ENCODE data around the gene GPR142.
"Not testable (repeated sequence)": the region's sequence is repeated elsewhere in the genome, so short reads cannot be mapped to it uniquely, and the experiment has no call there.

Gene GPR142

DNA sequence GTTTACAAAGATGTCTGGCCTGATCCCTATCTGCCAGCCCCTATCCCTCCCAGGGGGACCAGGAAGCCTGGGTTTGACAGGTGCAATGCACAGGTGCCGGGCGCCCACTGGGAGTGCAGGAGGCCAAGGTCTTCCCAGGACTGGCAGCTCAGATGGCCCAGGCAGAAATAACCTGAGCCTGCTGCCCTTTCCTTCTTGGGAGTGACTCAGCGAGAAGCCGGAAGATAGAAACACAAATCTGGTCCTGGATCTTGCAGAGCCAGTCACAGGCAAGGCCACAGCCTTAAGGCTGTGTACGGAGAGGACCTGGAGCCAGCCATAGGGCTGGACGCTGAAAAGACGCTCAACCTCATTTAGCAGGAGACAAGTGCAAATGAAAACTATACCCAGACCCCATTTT is 27.7 kb downstream of the GPR142 start:
- ATAC-seq = no peak

DNA sequence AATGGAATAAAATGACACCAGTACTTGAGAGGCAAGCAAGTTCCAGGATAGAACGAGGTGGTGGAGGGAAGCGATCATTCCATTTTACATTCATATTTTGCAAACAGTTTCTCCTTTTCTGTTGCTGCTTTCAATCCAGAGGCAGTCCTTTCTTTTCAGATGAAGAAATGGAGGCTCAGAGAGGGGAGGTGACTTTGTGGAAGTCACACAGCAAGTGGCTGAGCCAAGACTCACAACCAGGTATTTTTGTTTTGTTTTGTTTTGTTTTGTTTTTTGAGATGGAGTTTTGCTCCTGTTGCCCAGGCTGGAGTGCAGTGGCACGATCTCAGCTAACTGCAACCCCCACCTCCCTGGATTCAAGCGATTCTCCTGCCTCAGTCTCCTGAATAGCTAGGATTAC is 29.3 kb downstream of the GPR142 start:
- ATAC-seq = no peak

DNA sequence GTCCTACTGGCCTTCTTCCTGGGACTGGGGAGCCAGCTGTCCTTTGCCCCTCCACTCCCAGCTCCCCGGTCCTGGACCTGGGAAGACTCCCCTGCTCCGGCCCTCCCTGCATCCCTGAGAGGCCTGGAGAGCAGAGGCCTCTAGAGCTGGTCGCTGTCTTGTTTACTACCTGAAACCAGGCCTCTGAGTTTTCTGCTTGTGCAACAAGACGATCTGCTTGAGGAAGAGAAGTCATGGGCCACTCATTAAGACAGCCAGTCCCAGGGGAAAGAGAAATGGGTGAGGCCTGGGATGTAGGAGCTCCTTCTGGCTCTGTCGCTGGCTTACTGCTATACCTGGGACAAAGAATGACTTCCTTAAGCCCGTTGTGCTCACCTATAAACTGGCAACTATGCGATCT is 34.7 kb downstream of the GPR142 start:
- ATAC-seq = no peak

DNA sequence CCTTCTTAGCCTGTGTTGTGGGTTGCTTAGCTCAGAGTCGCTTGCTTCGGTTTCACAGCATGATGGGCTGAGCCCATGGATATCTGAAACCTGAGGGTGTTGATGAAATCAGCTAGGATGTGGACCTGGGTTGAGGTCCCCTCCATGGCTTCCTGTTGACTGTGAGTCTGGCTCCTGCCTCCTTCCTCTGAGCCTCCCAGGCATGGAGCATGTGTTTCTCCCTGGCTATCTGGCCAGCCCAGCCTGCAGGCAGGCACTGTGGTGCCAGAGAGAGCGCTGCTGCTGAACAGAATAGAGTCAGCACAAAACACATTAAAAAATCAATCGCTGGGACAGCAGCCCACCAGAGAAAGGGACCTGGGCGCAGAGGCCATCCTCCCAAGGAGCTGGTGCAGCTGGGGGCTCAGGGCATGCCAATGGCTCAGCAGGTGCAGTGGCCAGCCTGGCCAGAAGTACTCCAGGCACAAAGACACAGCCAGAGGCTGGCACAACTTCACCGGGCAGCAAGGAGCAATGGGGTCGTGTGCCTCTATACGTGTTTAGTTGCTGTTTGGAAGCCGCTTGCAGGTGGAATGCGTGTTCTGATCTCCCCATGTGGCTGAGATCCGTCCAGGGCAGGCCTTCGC is 36.3 kb downstream of the GPR142 start:
- ATAC-seq = no peak

DNA sequence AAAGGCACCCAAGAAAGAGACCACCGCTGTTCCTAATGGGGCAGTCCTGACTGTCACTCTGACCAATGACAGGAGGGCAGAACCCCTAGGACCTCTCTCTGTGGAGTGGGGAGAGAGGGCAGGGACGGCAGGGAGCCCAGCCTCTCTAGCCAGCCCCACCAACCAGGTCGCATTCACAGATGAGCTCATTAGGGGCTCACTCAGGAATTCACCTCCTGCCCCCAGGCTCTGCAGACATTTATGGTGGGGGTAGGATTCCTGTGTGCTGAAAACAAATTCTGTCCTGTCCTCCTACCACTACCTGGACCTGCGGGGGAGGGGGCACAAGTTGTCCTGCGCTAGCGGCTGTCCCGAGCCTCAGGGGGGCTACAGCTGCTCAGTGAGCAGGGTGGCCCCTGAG is 36.9 kb downstream of the GPR142 start:
- no peak for ATAC-seq

DNA sequence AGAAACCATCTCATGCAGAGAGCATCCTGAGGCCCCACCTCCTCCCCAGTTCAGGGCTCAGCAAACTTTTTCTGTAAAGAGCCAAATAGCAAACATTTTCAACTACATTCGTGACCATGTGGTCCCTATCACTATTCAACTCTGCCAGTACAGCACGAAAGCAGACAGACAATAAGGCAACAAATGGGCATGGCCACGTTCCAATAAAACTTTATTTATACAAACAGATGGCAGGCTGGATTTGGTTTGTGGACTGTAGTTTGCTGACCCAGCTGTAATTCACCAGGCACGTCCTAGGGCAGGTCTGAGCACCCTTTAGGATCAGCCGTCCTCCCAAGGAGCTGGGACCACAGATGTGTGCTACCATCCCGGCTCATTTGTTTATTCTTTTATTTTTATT is 37.5 kb downstream of the GPR142 start:
- no peak for ATAC-seq

DNA sequence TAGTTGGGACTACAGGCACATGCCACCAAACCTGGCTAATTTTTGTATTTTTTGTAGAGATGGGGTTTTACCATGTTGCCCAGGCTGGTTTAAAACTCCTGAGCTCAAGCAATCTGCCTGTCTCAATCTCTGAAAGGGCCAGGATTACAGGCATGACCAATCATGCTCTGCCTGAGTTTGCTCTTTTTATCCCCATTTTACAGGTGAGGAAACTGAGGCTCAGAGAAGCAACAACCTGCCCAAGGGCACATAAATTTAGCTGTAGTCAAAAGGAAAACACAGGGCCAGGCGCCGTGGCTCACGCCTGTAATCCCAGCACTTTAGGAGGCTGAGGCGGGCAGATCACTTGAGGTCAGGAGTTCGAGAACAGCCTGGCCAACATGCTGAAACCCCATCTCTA is 38.0 kb downstream of the GPR142 start:
- not testable (repeated sequence) for ATAC-seq

DNA sequence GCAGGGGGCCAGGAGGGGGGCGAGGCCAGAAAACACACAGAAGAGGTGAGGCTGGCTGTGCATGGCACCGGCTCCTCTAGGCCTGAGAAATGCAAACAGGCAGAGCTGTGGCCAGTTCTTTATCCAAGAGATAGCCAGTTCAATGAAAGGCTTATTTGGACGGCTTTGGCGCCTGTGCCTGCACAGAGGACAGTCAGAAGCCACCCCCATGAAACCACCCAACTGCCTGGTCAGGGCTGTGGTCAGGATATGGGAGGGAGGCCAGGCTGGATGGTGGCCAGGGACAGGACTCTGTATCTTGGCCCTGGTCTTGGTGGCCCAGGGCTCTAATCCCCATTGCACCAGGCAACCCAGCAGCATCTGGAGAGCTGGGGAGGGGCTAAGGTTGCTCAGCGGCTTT is 40.1 kb downstream of the GPR142 start:
- ATAC-seq = no peak

DNA sequence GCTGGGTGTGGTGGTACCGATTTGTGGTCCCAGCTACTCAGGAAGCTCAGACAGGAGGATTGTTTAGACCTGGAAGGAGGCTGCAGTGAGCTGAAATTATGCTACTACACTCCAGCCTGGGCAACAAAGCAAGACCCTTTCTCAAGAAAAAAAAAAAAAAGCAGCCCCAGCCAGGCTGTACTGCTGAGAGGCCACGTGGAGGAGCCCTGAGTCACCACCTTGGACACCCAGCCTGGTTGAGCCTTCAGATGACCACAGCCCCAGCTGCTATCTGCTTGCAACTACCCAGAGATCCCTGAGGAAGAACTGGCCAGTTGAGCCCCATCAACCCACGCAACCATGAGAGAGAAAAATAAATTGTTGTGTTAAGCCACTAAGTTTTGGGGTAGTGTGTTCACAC is 41.0 kb downstream of the GPR142 start:
- ATAC-seq = no peak

DNA sequence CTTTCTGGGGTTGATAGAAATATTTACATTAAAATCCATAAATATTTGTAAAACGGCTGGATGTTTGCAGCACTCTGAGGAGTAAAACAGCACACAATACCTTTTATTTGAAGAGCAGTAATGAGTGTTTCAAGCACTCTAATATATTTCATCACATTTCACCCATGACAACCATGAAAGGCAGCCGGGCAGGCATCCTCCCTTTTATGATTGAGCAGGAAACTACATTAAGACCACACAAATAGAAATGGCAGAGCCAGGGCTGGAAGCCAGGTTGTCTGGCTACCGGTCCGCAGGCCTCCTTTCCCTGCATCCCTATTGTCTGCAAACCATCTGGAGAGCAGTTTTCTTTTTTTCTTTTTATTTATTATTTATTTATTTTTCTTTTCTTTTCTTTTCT is 41.5 kb downstream of the GPR142 start:
- ATAC-seq = no peak

DNA sequence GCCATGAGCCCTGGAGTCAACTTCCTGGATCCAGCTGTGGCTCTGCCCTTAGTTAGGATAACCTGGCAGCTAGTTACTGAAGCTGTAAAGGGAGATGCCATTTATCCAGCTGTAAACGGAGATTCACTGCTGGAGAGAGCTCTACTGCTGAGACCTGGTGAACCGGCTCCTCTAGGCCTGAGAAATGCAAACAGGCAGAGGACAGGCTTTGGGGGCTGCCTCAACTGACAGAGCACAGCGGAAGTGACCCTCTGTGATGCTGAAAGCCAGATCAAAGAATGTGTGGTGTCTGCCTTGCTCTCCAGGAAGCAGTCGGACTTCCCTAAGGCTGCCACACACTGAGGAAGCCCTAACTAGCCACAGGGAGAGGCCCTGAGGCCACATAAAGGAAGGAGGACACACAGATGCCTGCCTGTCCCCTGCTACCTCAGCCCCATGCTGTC is 42.7 kb downstream of the GPR142 start:
- ATAC-seq = no peak

DNA sequence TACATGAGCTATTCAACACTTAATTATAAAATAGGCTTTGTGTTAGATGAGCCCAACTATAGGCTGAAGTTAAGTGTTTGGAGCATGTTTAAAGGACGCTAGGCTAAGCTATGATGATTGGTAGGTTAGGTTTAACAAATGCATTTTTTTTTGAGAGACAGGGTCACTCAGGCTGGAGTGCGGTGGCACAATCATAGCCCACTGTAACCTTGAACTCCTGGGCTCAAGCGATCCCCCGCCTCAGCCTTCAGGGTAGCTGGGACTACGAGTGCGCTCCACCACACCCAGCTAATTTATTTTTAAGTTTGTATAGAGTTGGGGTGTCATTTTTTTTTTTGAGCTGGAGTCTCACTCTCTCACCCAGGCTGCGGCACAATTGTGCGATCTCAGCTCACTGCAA is 45.3 kb downstream of the GPR142 start:
- ATAC-seq = no peak

DNA sequence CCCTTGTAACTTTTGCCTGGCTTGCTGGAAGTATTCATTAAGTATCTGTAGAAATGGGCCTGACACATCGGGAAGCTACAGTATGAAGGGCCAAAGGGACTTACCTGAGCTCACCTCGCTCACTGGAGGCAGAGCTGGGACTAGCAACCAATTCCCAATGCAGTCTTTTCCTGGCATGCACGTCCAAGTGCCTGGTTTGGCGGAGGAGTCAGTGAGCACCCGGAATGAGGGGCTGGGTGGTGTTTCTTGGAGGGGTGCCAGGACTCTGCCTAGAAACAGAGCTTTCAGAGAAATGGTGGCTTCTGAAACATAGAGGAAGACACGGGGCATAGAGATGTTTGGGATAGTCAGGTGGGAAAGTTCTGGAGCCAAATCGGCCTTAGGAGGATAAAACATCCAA is 46.2 kb downstream of the GPR142 start:
- ATAC-seq = no peak

DNA sequence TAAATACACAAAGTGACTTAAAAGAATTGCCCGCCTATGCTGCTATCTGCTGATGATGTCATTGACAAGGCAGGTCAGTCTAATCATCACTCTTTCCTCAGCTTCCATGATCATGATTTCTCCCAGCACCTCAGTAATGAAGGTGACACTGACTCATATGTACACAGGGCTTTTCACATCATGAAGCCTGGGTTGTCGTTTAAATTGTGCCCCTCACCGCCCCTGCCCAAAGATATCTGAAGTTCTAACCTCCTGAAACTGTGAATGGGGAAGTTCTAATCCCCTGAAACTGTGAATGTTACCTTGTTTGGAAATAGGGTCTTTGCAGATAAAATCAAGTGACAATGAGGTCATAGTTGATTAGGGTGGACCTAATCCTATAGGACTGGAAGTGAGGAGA is 47.2 kb downstream of the GPR142 start:
- ATAC-seq = no peak

DNA sequence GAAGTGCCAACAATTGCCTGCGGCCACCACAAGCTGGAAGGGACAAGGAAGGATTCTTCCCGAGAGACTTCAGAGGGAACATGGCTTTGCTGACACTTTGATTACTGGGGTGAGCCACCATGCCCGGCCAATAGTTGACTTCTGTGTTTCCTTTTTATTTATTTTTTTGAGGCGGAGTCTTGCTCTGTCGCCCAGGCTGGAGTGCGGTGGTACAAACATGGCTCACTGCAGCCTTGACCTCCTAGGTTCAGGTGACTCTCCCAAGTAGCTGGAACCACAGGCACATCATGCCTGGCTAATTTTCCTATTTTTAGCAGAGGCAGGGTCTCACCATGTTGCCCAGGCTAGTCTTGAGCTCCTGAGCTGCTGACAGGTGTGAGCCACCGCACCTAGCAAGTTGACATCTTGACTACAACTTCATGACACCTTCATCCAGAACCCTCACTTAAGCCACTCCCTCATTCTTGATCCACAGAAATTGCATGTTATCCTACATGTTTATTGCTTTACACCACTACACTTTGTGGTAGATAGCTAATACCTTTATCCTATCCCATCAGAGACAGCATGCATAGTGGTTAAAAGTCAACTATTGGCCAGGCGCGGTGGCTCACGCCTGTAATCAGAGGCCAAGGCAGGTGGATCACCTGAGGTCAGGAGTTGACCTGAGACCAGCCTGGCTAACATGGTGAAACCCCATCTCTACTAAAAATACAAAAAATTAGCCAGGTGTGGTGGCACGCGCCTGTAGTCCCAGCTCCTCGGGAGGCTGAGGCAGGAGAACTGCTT is 48.5 kb downstream of the GPR142 start:
- ATAC-seq = no peak

DNA sequence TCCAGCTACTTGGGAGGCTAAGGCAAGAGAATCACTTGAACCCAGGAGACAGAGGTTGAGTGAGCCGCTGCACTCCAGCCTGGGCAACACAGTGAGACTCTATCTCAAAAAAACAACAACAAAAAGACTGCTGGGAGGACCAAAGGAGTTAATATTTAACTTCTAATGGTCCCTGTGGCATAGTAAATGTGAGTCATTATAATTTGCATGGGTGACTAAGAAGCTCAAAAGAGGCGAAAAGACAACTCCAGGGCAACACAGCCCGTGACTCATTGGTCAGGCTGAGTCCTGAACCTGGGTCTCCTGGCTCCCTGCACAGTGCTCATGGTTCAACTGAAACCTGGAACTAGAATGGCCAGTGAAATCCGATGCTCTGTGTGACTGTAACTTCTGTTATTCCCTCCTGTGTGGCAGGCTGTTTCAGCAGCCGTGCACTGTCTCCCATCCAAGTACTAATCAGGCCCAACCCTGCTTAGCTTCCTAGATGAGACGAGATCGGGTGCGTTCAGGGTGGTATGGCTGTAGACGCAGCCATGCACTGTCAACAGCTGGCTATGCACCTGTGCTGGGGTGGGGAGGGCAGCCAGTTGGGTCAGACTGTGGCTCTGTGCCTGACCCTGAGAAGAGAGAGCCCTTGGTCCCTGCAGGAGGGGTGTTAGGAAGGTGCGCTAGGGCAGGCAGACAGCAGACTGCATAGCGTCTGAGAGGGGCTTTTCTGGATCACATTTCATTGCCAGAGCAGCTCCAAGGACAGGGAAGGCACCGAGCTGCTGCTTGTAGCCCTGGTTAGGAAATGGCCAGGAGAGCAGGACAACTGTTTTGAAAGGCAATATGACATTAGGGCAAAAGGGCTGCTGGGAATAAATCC is 50.1 kb downstream of the GPR142 start:
- ATAC-seq = peak; percentile 60 to 76

DNA sequence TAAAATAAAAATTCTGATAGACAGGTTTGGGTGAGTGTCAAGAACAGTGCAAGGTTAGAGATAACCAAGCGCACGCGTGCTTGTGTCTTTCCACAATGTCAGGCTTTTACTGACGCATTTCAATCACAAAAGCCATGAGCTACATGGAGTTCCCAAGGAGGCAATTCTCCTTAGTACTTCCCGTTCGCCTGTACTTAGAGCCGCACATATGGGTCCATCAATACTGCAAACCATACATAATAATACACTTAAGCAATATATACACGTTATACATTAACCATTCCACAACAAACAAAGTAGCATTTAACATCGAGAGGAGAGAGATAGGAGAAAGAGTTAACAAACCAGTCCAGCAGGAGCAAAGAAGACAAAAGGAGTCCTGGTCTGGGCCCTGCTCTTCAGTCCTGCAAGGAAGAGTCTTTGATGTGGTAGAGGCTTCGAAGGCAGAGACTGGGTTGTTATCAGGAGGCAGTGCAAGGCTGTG is 52.7 kb downstream of the GPR142 start:
- no peak for ATAC-seq
